ENCODE data around the gene EDEM3. TPM values are rescaled to one million over a fixed set of nuclear protein-coding genes. Genes with fewer than 3 reads are reported as not detected.
"Not testable (repeated sequence)": the region's sequence is repeated elsewhere in the genome, so short reads cannot be mapped to it uniquely, and the experiment has no call there.

EDEM3 gene
- total RNA-seq, 5 donors from 2014 or later (not counting 1 experiment from before 2014, with no cell fraction given), result 21.0 to 44.1 (median 39.1) TPM

- H3K4me3 ChIP-seq (ENCODE audit: control insufficient read depth in 1 of 2, extremely low read depth in 1 of 2, low read length in 1 of 2), result no peak overlapping the region
- no peaks in the 10 kb centered on the region for H3K27me3 ChIP-seq (replicated peaks in 1 of 2; ENCODE audit: control insufficient read depth in 2 of 2, extremely low read depth in 1 of 2, insufficient read depth in 2 of 2, low read length in 1 of 2)
- Mint-ChIP-seq H3K36me3 (peaks cover 35% of the 10 kb centered on the region), H3K27ac (no peak overlapping the region), H3K27me3 (no peaks in the 10 kb centered on the region), H3K4me1 (peaks cover 8 to 9% (median 8%) of the 10 kb centered on the region in 3 donors), H3K4me3 (no peak overlapping the region), H3K9me3 (peaks cover 12 to 17% (median 16%) of the 10 kb centered on the region in 3 donors)
- DNase-seq, result no peak
- no peaks in the 10 kb centered on the region for H3K9me3 ChIP-seq
- H3K27ac ChIP-seq (ENCODE audit: low read length), result no peak overlapping the region
- WGBS (ENCODE audit: insufficient coverage), result 91% methylated on average over 1 of the region's 2 CpGs
- H3K4me1 ChIP-seq (ENCODE audit: control insufficient read depth in 1 of 2, extremely low read depth in 1 of 2, insufficient read depth in 2 of 2, low read length in 2 of 2), result no peaks in the 10 kb centered on the region
- no peak for ATAC-seq (replicated peaks in 1 of 4)
- ChIA-PET POLR2A (interaction anchor here in 1 of 2 donors (0.7 kb wide), 1 partner anchor 16 kb away, joined by 3 read pairs; no protein-coding TSS in a partner anchor), CTCF (interaction anchor here in 1 of 2 donors (0.6 kb wide), 1 partner anchor 30 kb away, joined by 4 read pairs; no protein-coding TSS in a partner anchor)
- no peaks in the 10 kb centered on the region for H3K36me3 ChIP-seq (ENCODE audit: control insufficient read depth in 2 of 2, extremely low read depth in 1 of 2, insufficient read depth in 1 of 2, low read length in 1 of 2)
These were observed 34.3 kb upstream of the EDEM3 start for GRCh38 chr1:184788970-184789369.

- H3K4me3 ChIP-seq (ENCODE audit: control insufficient read depth in 1 of 2, extremely low read depth in 1 of 2, low read length in 1 of 2), result no peak overlapping the region
- H3K36me3 Mint-ChIP-seq, result peaks cover 51% of the 10 kb centered on the region
- POLR2A ChIA-PET, result no interaction called here
- H3K27me3 ChIP-seq (replicated peaks in 1 of 2; ENCODE audit: control insufficient read depth in 2 of 2, extremely low read depth in 1 of 2, insufficient read depth in 2 of 2, low read length in 1 of 2), result no peaks in the 10 kb centered on the region
- no peak overlapping the region for H3K27ac Mint-ChIP-seq
- no peak overlapping the region for H3K27ac ChIP-seq (ENCODE audit: low read length)
- no peak for DNase-seq
- H3K27me3 Mint-ChIP-seq, result no peaks in the 10 kb centered on the region
- CTCF ChIA-PET, result interaction anchor here in 1 of 2 donors (1.6 kb wide), 1 partner anchor 20 kb away, joined by 3 read pairs; no protein-coding TSS in a partner anchor
- no peaks in the 10 kb centered on the region for H3K9me3 ChIP-seq
- ATAC-seq (replicated peaks in 1 of 4), result no peak
- no CpG with 5 or more reads among the region's 2 CpGs for WGBS (ENCODE audit: insufficient coverage)
- no peaks in the 10 kb centered on the region for H3K36me3 ChIP-seq (ENCODE audit: control insufficient read depth in 2 of 2, extremely low read depth in 1 of 2, insufficient read depth in 1 of 2, low read length in 1 of 2)
- peaks cover 0 to 2% (median 0%) of the 10 kb centered on the region in 3 donors for H3K4me1 Mint-ChIP-seq
- no peak overlapping the region for H3K4me3 Mint-ChIP-seq
- H3K9me3 Mint-ChIP-seq, result peaks cover 21 to 40% (median 31%) of the 10 kb centered on the region in 3 donors
- H3K4me1 ChIP-seq (ENCODE audit: control insufficient read depth in 1 of 2, extremely low read depth in 1 of 2, insufficient read depth in 2 of 2, low read length in 2 of 2), result no peaks in the 10 kb centered on the region
These were observed 30.9 kb upstream of the EDEM3 start for GRCh38 chr1:184785529-184785928.

GRCh38 chr1:184783723-184784122 is 29.1 kb upstream of the EDEM3 start:
- ATAC-seq (replicated peaks in 1 of 4); H3K27ac ChIP-seq (ENCODE audit: low read length); H3K27me3 ChIP-seq (replicated peaks in 1 of 2; ENCODE audit: control insufficient read depth in 2 of 2, extremely low read depth in 1 of 2, insufficient read depth in 2 of 2, low read length in 1 of 2); CTCF ChIA-PET; DNase-seq; H3K27me3 Mint-ChIP-seq; H3K4me1 ChIP-seq (ENCODE audit: control insufficient read depth in 1 of 2, extremely low read depth in 1 of 2, insufficient read depth in 2 of 2, low read length in 2 of 2); H3K4me1 Mint-ChIP-seq; H3K27ac Mint-ChIP-seq; H3K9me3 ChIP-seq; H3K4me3 ChIP-seq (ENCODE audit: control insufficient read depth in 1 of 2, extremely low read depth in 1 of 2, low read length in 1 of 2); H3K36me3 ChIP-seq (ENCODE audit: control insufficient read depth in 2 of 2, extremely low read depth in 1 of 2, insufficient read depth in 1 of 2, low read length in 1 of 2); H3K4me3 Mint-ChIP-seq: not testable (repeated sequence)
- WGBS (ENCODE audit: insufficient coverage), result no CpG with 5 or more reads among the region's 3 CpGs
- H3K36me3 Mint-ChIP-seq, result peaks cover 42% of the 10 kb centered on the region
- POLR2A ChIA-PET, result interaction anchor here in 1 of 2 donors (0.7 kb wide), 1 partner anchor 95 kb away, joined by 4 read pairs; no protein-coding TSS in a partner anchor
- H3K9me3 Mint-ChIP-seq, result peaks cover 21 to 40% (median 31%) of the 10 kb centered on the region in 3 donors

- H3K27me3 Mint-ChIP-seq, result no peaks in the 10 kb centered on the region
- no peak for DNase-seq
- peaks cover 0 to 5% (median 4%) of the 10 kb centered on the region in 3 donors for H3K4me1 Mint-ChIP-seq
- H3K9me3 ChIP-seq, result no peaks in the 10 kb centered on the region
- peaks cover 32% of the 10 kb centered on the region for H3K36me3 Mint-ChIP-seq
- no peak overlapping the region for H3K27ac ChIP-seq (ENCODE audit: low read length)
- H3K9me3 Mint-ChIP-seq, result peaks cover 21 to 40% (median 31%) of the 10 kb centered on the region in 3 donors
- H3K4me3 Mint-ChIP-seq, result no peak overlapping the region
- CTCF ChIA-PET, result interaction anchor here in 1 of 2 donors (0.6 kb wide), 1 partner anchor 15 kb away, joined by 3 read pairs; no protein-coding TSS in a partner anchor
- H3K27ac Mint-ChIP-seq, result no peak overlapping the region
- H3K36me3 ChIP-seq (ENCODE audit: control insufficient read depth in 2 of 2, extremely low read depth in 1 of 2, insufficient read depth in 1 of 2, low read length in 1 of 2), result no peaks in the 10 kb centered on the region
- ATAC-seq (replicated peaks in 1 of 4), result no peak
- POLR2A ChIA-PET, result interaction anchor here in 1 of 2 donors (0.5 kb wide), 1 partner anchor 281 kb away, joined by 4 read pairs; no protein-coding TSS in a partner anchor
- no peaks in the 10 kb centered on the region for H3K27me3 ChIP-seq (replicated peaks in 1 of 2; ENCODE audit: control insufficient read depth in 2 of 2, extremely low read depth in 1 of 2, insufficient read depth in 2 of 2, low read length in 1 of 2)
- no peaks in the 10 kb centered on the region for H3K4me1 ChIP-seq (ENCODE audit: control insufficient read depth in 1 of 2, extremely low read depth in 1 of 2, insufficient read depth in 2 of 2, low read length in 2 of 2)
- no peak overlapping the region for H3K4me3 ChIP-seq (ENCODE audit: control insufficient read depth in 1 of 2, extremely low read depth in 1 of 2, low read length in 1 of 2)
- WGBS (ENCODE audit: insufficient coverage), result 80% methylated on average over 1 of the region's 1 CpG
These were observed 27.3 kb upstream of the EDEM3 start for GRCh38 chr1:184781941-184782340.

DNA sequence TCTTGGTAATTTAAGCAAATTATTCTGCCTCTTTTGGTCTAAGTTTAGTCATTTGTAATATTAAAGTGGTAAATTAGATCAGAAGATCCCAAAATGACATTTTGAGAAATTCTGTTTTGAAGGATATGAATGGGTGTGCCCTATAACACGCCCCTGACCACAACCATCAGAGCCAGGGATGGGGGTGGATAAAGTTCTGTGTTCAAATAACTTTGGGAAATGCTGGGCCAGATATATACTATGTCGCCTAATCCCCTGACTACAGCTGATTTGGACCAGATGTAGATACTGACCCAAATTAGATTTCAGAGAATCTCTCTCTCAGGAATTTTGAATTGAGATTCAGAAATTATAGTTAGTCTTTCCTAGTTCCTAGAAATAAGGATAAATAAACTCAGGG is 21.2 kb upstream of the EDEM3 start:
- ChIA-PET POLR2A (no interaction called here), CTCF (interaction anchor here (0.7 to 1.1 kb wide), 2 partner anchors 20 to 30 kb away, joined by 3 to 4 read pairs; no protein-coding TSS in a partner anchor)
- no CpG with 5 or more reads among the region's 2 CpGs for WGBS (ENCODE audit: insufficient coverage)
- Histone ChIP-seq H3K4me3 (ENCODE audit: control insufficient read depth in 1 of 2, extremely low read depth in 1 of 2, low read length in 1 of 2) (no peak overlapping the region), H3K4me1 (ENCODE audit: control insufficient read depth in 1 of 2, extremely low read depth in 1 of 2, insufficient read depth in 2 of 2, low read length in 2 of 2) (no peaks in the 10 kb centered on the region), H3K9me3 (no peaks in the 10 kb centered on the region), H3K27ac (ENCODE audit: low read length) (no peak overlapping the region), H3K36me3 (ENCODE audit: control insufficient read depth in 2 of 2, extremely low read depth in 1 of 2, insufficient read depth in 1 of 2, low read length in 1 of 2) (no peaks in the 10 kb centered on the region), H3K27me3 (replicated peaks in 1 of 2; ENCODE audit: control insufficient read depth in 2 of 2, extremely low read depth in 1 of 2, insufficient read depth in 2 of 2, low read length in 1 of 2) (no peaks in the 10 kb centered on the region)
- H3K27me3 Mint-ChIP-seq, result no peaks in the 10 kb centered on the region
- peaks cover 0 to 6% (median 6%) of the 10 kb centered on the region in 3 donors for H3K4me1 Mint-ChIP-seq
- no peaks in the 10 kb centered on the region for H3K36me3 Mint-ChIP-seq
- no peak for DNase-seq
- H3K9me3 Mint-ChIP-seq, result no peaks in the 10 kb centered on the region
- no peak for ATAC-seq (replicated peaks in 1 of 4)
- H3K4me3 Mint-ChIP-seq, result no peak overlapping the region
- no peak overlapping the region for H3K27ac Mint-ChIP-seq

DNA sequence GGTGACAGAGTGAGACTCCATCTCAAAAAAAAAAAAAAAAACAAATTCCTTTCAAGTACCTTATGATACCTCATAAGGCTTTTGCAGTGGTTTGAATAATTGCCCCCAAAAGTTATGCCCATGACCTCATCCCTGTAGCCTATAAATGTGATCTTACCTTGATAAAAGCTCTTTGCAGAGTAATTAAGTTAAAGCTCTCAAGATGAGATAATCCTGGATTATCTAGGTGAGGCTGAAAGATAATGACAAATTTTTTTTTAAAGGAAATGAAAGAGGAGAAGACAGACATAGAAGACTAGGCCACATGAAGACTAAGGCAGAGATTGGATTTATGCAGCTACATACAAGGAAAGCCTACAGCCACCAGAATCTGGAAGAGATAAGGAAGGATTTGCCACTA is 20.7 kb upstream of the EDEM3 start:
- H3K4me1 Mint-ChIP-seq, result peaks cover 0 to 6% (median 6%) of the 10 kb centered on the region in 3 donors
- H3K27ac Mint-ChIP-seq, result no peak overlapping the region
- Histone ChIP-seq H3K9me3 (no peaks in the 10 kb centered on the region), H3K36me3 (ENCODE audit: control insufficient read depth in 2 of 2, extremely low read depth in 1 of 2, insufficient read depth in 1 of 2, low read length in 1 of 2) (no peaks in the 10 kb centered on the region), H3K4me1 (ENCODE audit: control insufficient read depth in 1 of 2, extremely low read depth in 1 of 2, insufficient read depth in 2 of 2, low read length in 2 of 2) (no peaks in the 10 kb centered on the region), H3K4me3 (ENCODE audit: control insufficient read depth in 1 of 2, extremely low read depth in 1 of 2, low read length in 1 of 2) (no peak overlapping the region), H3K27me3 (replicated peaks in 1 of 2; ENCODE audit: control insufficient read depth in 2 of 2, extremely low read depth in 1 of 2, insufficient read depth in 2 of 2, low read length in 1 of 2) (no peaks in the 10 kb centered on the region), H3K27ac (ENCODE audit: low read length) (no peak overlapping the region)
- no peaks in the 10 kb centered on the region for H3K36me3 Mint-ChIP-seq
- H3K9me3 Mint-ChIP-seq, result no peaks in the 10 kb centered on the region
- ChIA-PET CTCF (interaction anchor here in 1 of 2 donors (0.7 kb wide), 1 partner anchor 19 kb away, joined by 3 read pairs; no protein-coding TSS in a partner anchor), POLR2A (no interaction called here)
- no peak overlapping the region for H3K4me3 Mint-ChIP-seq
- no peaks in the 10 kb centered on the region for H3K27me3 Mint-ChIP-seq
- DNase-seq (no peak), ATAC-seq (replicated peaks in 1 of 4) (no peak)

All from T-cell (primary cell).